Mononuclear cell (primary cell): ENCODE data around the gene DYNLT2. TPM values are rescaled to one million over a fixed set of nuclear protein-coding genes. Genes with fewer than 3 reads are reported as not detected.
"Not testable (repeated sequence)": the region's sequence is repeated elsewhere in the genome, so short reads cannot be mapped to it uniquely, and the experiment has no call there.

ENCODE experiments used
- H3K27me3 ChIP-seq: 2 replicates; pipeline ENCODE4 v1.6.0; 2011; ENCODE audit warnings: low read length, control low read depth; ENCODE audit not compliant: insufficient read depth
- H3K4me1 ChIP-seq: 2 replicates; pipeline ENCODE4 v1.5.1; 2011; ENCODE audit warnings: mild to moderate bottlenecking, low read length, control low read depth; ENCODE audit not compliant: insufficient read depth
- H3K4me3 ChIP-seq: 2 replicates; pipeline ENCODE4 v1.5.1; 2011; ENCODE audit warnings: mild to moderate bottlenecking, low read length, moderate library complexity
- H3K9me3 ChIP-seq: 2 replicates; pipeline ENCODE4 v1.5.1; 2011; ENCODE audit warnings: low read depth, mild to moderate bottlenecking, control low read depth, low read length
- total RNA-seq: library from RNA; depleted of rRNA; stranded (reverse); fragments of >200 nt; gene quantifications from one replicate; pipeline ENCODE4 v1.2.3, GENCODE V29; 2012

Gene DYNLT2
- total RNA-seq, 1 donor = 7.2 TPM

- H3K4me1 ChIP-seq = peaks cover 35% of the 10 kb centered on the region
- no peaks in the 10 kb centered on the region for H3K27me3 ChIP-seq
- H3K4me3 ChIP-seq = peak overlapping the region; percentile 71
- H3K9me3 ChIP-seq = no peaks in the 10 kb centered on the region
Observed at GRCh38 chr6:169702840-169703246, 48.5 kb downstream of the DYNLT2 start.

- Histone ChIP-seq H3K27me3 (no peaks in the 10 kb centered on the region), H3K4me3 (peak within 1 kb of the TSS; percentile 71), H3K9me3 (no peaks in the 10 kb centered on the region), H3K4me1 (peaks cover 35% of the 10 kb centered on the region)
Observed at GRCh38 chr6:169701954-169702839, 49.2 kb downstream of the DYNLT2 start, which contains the start of the genes C6orf120 and WDR27. TSS of gene C6orf120 (plus strand) at chr6:169702126. CDS start at chr6:169702460, 334 bp downstream. TSS of gene WDR27 (minus strand) at chr6:169702029. CDS start at chr6:169689005, 13,024 bp downstream.

- Histone ChIP-seq H3K9me3 (no peaks in the 10 kb centered on the region), H3K4me1 (peaks cover 35% of the 10 kb centered on the region), H3K4me3 (peak overlapping the region; percentile 71), H3K27me3 (no peaks in the 10 kb centered on the region)
Observed at GRCh38 chr6:169701311-169701953, 49.9 kb downstream of the DYNLT2 start.

GRCh38 chr6:169700296-169700695, 51.1 kb downstream of the DYNLT2 start:
- Histone ChIP-seq H3K9me3 (peaks cover 4% of the 10 kb centered on the region), H3K4me3 (no peak overlapping the region), H3K27me3 (no peaks in the 10 kb centered on the region), H3K4me1 (peaks cover 35% of the 10 kb centered on the region)

GRCh38 chr6:169697115-169697514, 54.3 kb downstream of the DYNLT2 start:
- peaks cover 17% of the 10 kb centered on the region for H3K4me1 ChIP-seq
- not testable (repeated sequence) for H3K4me3 ChIP-seq, H3K27me3 ChIP-seq, H3K9me3 ChIP-seq

- Histone ChIP-seq H3K4me1 (peaks cover 5% of the 10 kb centered on the region), H3K4me3 (no peak overlapping the region), H3K27me3 (no peaks in the 10 kb centered on the region), H3K9me3 (peaks cover 10% of the 10 kb centered on the region)
Observed at GRCh38 chr6:169695131-169695530, 56.2 kb downstream of the DYNLT2 start.

GRCh38 chr6:169692516-169692915, 58.9 kb downstream of the DYNLT2 start:
- H3K4me1 ChIP-seq = no peaks in the 10 kb centered on the region
- H3K4me3 ChIP-seq = no peak overlapping the region
- peaks cover 16% of the 10 kb centered on the region for H3K9me3 ChIP-seq
- H3K27me3 ChIP-seq = no peaks in the 10 kb centered on the region

- no peaks in the 10 kb centered on the region for H3K27me3 ChIP-seq
Observed at GRCh38 chr6:169691260-169691659, 60.1 kb downstream of the DYNLT2 start.

More at GRCh38 chr6:169691260-169691659, 60.1 kb downstream of the DYNLT2 start:
- Histone ChIP-seq H3K4me1 (no peaks in the 10 kb centered on the region), H3K4me3 (no peak overlapping the region), H3K9me3 (peaks cover 24% of the 10 kb centered on the region)

Other genes with a start within 250 kb of the DYNLT2 start
- 8.3 TPM for gene WDR27, start 49.5 kb downstream of the DYNLT2 start, total RNA-seq
- 25.7 TPM for gene C6orf120, start 49.4 kb downstream of the DYNLT2 start, total RNA-seq
- 64.5 TPM for gene PHF10, start 27.1 kb downstream of the DYNLT2 start, total RNA-seq
- 10.9 TPM for gene ERMARD, start 50 bp upstream of the DYNLT2 start, total RNA-seq